Esophagus squamous epithelium (tissue), 5 donors: ENCODE results near the gene RSF1. TPM values are rescaled to one million over a fixed set of nuclear protein-coding genes. Genes with fewer than 3 reads are reported as not detected.
"Not testable (repeated sequence)": the region's sequence is repeated elsewhere in the genome, so short reads cannot be mapped to it uniquely, and the experiment has no call there.

Experiments
- DNase-seq: peaks from one replicate; lab custom pipeline; 2025; lab: John Stamatoyannopoulos, UW
- H3K27ac ChIP-seq, 4 donors: fragments of 200-600 bp; sonication (generic); one replicate each; pipeline ENCODE4 v1.5.1; 2016 to 2019; ENCODE audit warnings: mild to moderate bottlenecking in 1 of 4
- H3K27me3 ChIP-seq, 4 donors: fragments of 200-600 bp; sonication (generic); 1 replicate in 3 of 4; 2 replicates in 1 of 4; pipeline versions ENCODE4 v1.5.1 to v1.6.0; 2017 to 2021; ENCODE audit warnings: antibody characterized with exemption in 1 of 4
- H3K36me3 ChIP-seq, 3 donors: fragments of 200-600 bp; sonication (generic); one replicate each; pipeline ENCODE4 v1.5.1; 2016 to 2019
- H3K4me1 ChIP-seq, 3 donors: fragments of 200-600 bp; sonication (generic); one replicate each; pipeline ENCODE4 v1.5.1; 2017 to 2019
- H3K4me3 ChIP-seq, 4 donors: fragments of 200-600 bp; sonication (generic); 1 replicate in 3 of 4; 2 replicates in 1 of 4; pipeline ENCODE4 v1.5.1; 2016 to 2019; ENCODE audit warnings: mild to moderate bottlenecking in 2 of 4, moderate library complexity in 1 of 4
- H3K9me3 ChIP-seq, 3 donors: fragments of 200-600 bp; sonication (generic); one replicate each; pipeline ENCODE4 v1.5.1; 2016 to 2019
- CTCF ChIP-seq, 6 experiments: fragments of 450-650 bp in 4 of 6; fragments of 200-600 bp in 2 of 6; sonication (generic) in 2 of 6; IDR thresholded peaks; one replicate each; pipeline ENCODE4 v1.5.1; 2016 to 2019; ENCODE audit warnings: antibody characterized with exemption in 6 of 6, mild to moderate bottlenecking in 4 of 6, moderate library complexity in 4 of 6
- POLR2A ChIP-seq, 4 donors: fragments of 450-650 bp; IDR thresholded peaks; one replicate each; pipeline ENCODE4 v1.6.1; 2017; ENCODE audit warnings: antibody characterized with exemption in 4 of 4, mild to moderate bottlenecking in 4 of 4, moderate library complexity in 3 of 4
- WGBS, 2 donors: methylation state at CpG; one replicate each; pipeline ENCODE4 v1.1.5; 2018; 5-methylcytosine and 5-hydroxymethylcytosine counted together
- intact Hi-C: fragments of 100-400 bp; cut with DNase I; formaldehyde crosslinking; loops from one replicate; pipeline ENCODE4 v1.15.0; 2022
- total RNA-seq, 4 donors: library from RNA; depleted of rRNA; stranded (reverse); fragments of >200 nt; gene quantifications; one replicate each; pipeline ENCODE4 v1.1.0, GENCODE V29; 2016
- donor health status: DM: yes; HTN: yes; CAD: no.

RSF1 gene
- total RNA-seq, 4 donors from 2014 or later = 14.7 to 37.8 (median 29.1) TPM

- 0% methylated on average over 24 to 33 of the region's 41 CpGs for WGBS, 2 donors
- peak; percentile 30 for DNase-seq
- intact Hi-C loops = no loop called here
- peaks cover 0 to 4% (median 0%) of the 10 kb centered on the region in 3 donors for H3K36me3 ChIP-seq
- peaks cover 16 to 58% (median 24%) of the 10 kb centered on the region in 3 donors for H3K4me1 ChIP-seq
- no peaks in the 10 kb centered on the region for H3K9me3 ChIP-seq
- H3K27me3 ChIP-seq = no peaks in the 10 kb centered on the region
- H3K27ac ChIP-seq = peak within 1 kb of the TSS; percentile 79 to 89 (median 88)
- TF ChIP-seq CTCF (IDR thresholded peaks at IDR 0.05) (peak in 1 of 6 experiments; percentile 17), POLR2A (IDR thresholded peaks at IDR 0.05) (peak in 2 of 4 donors; percentile 49 to 82)
- peak within 1 kb of the TSS; percentile 74 to 99 (median 90) for H3K4me3 ChIP-seq
Observed at GRCh38 chr11:77637345-77638165, 183.0 kb downstream of the RSF1 start, which contains the start of gene CLNS1A. TSS of gene CLNS1A (minus strand) at chr11:77637794. CDS start at chr11:77637714, 80 bp downstream.

- Histone ChIP-seq H3K9me3 (no peaks in the 10 kb centered on the region), H3K36me3 (peaks cover 0 to 7% (median 0%) of the 10 kb centered on the region in 3 donors), H3K4me1 (peaks cover 16 to 54% (median 24%) of the 10 kb centered on the region in 3 donors), H3K27ac (peak overlapping the region in 3 of 4 donors; percentile 79 to 89 (median 89)), H3K4me3 (peak overlapping the region; percentile 74 to 99 (median 90)), H3K27me3 (no peaks in the 10 kb centered on the region)
- intact Hi-C loops = no loop called here
- TF ChIP-seq CTCF (IDR thresholded peaks at IDR 0.05) = no peak
- TF ChIP-seq POLR2A (IDR thresholded peaks at IDR 0.05) = no peak
- DNase-seq = no peak
- WGBS, 2 donors = 1 to 3% methylated on average over 5 to 8 of the region's 14 CpGs
Observed at GRCh38 chr11:77636731-77637344, 183.7 kb downstream of the RSF1 start.

- 34 to 44% methylated on average over 5 of the region's 5 CpGs for WGBS, 2 donors
- peak overlapping the region in 3 of 4 donors; percentile 9 to 50 (median 18) for H3K4me3 ChIP-seq
Observed at GRCh38 chr11:77633926-77634325, 186.6 kb downstream of the RSF1 start.

GRCh38 chr11:77630157-77630710 is 190.3 kb downstream of the RSF1 start:
- TF ChIP-seq CTCF (IDR thresholded peaks at IDR 0.05) = no peak
- no peak for TF ChIP-seq POLR2A (IDR thresholded peaks at IDR 0.05)
- Histone ChIP-seq H3K27ac (no peak overlapping the region), H3K36me3 (peaks cover 0 to 60% (median 0%) of the 10 kb centered on the region in 3 donors), H3K27me3 (no peaks in the 10 kb centered on the region), H3K9me3 (no peaks in the 10 kb centered on the region), H3K4me1 (peaks cover 10 to 40% (median 12%) of the 10 kb centered on the region in 3 donors), H3K4me3 (no peak overlapping the region)
- WGBS, 2 donors = 75 to 77% methylated on average over 4 of the region's 4 CpGs
- DNase-seq = no peak
- intact Hi-C loops = no loop called here

More at GRCh38 chr11:77633926-77634325, 186.6 kb downstream of the RSF1 start:
- peak overlapping the region; percentile 80 to 87 (median 84) for H3K27ac ChIP-seq
- H3K9me3 ChIP-seq, DNase-seq, H3K27me3 ChIP-seq, intact Hi-C loops: not testable (repeated sequence)
- H3K4me1 ChIP-seq = peaks cover 16 to 64% (median 26%) of the 10 kb centered on the region in 3 donors
- peaks cover 0 to 23% (median 0%) of the 10 kb centered on the region in 3 donors for H3K36me3 ChIP-seq

- H3K4me1 ChIP-seq = no peaks in the 10 kb centered on the region
- intact Hi-C loops = no loop called here
- H3K36me3 ChIP-seq = peaks cover 8 to 100% (median 26%) of the 10 kb centered on the region in 3 donors
- 85 to 87% methylated on average over 3 of the region's 3 CpGs for WGBS, 2 donors
- no peaks in the 10 kb centered on the region for H3K27me3 ChIP-seq
- DNase-seq = no peak
- TF ChIP-seq POLR2A (IDR thresholded peaks at IDR 0.05) (no peak), CTCF (IDR thresholded peaks at IDR 0.05) (peak; percentile 50 to 75 (median 60))
- no peak overlapping the region for H3K4me3 ChIP-seq
- H3K9me3 ChIP-seq = no peaks in the 10 kb centered on the region
- no peak overlapping the region for H3K27ac ChIP-seq
Observed at GRCh38 chr11:77619576-77620198, 200.8 kb downstream of the RSF1 start.
